Right kidney (tissue), 9 donors: Measurements from ENCODE around the gene HENMT1.
"Not testable (repeated sequence)": the region's sequence is repeated elsewhere in the genome, so short reads cannot be mapped to it uniquely, and the experiment has no call there.

Source experiments
- DNase-seq: peaks from one replicate; pipeline ENCODE4 v3.0.0-alpha.2; 2016
- long read RNA-seq, 8 donors: transcript quantifications; one replicate each; lab custom pipeline, GENCODE V29; 2026

Gene HENMT1
- long read RNA-seq, donor 1, partial matches to known transcripts: 0 of 3 reads
- long read RNA-seq, donor 1, other reads (novel, unspliced or antisense): 0 of 3 reads
- long read RNA-seq, donor 2, partial matches to known transcripts: 0 of 1 reads
- long read RNA-seq, donor 2, other reads (novel, unspliced or antisense): 0 of 1 reads
- long read RNA-seq, donor 3, partial matches to known transcripts: 0 of 3 reads
- long read RNA-seq, donor 3, other reads (novel, unspliced or antisense): 0 of 3 reads
- long read RNA-seq, donor 4, partial matches to known transcripts: 7 of 12 reads
- long read RNA-seq, donor 4, other reads (novel, unspliced or antisense): 0 of 12 reads
- long read RNA-seq, donor 5, partial matches to known transcripts: 0 of 2 reads
- long read RNA-seq, donor 5, other reads (novel, unspliced or antisense): 0 of 2 reads
- long read RNA-seq, donor 6, partial matches to known transcripts: 0 of 2 reads
- long read RNA-seq, donor 6, other reads (novel, unspliced or antisense): 0 of 2 reads
- long read RNA-seq, donor 7, partial matches to known transcripts: 0 of 5 reads
- long read RNA-seq, donor 7, other reads (novel, unspliced or antisense): 0 of 5 reads
- long read RNA-seq, donor 8, partial matches to known transcripts: 0 of 1 reads
- long read RNA-seq, donor 8, other reads (novel, unspliced or antisense): 0 of 1 reads

GRCh38 chr1:108661030-108661609 lies at the start of gene HENMT1:
Gene HENMT1, minus strand, starts transcription at chr1:108661093. Its CDS starts 1,209 bp downstream, at chr1:108659884.
- DNase-seq: peak; percentile 97

DNA sequence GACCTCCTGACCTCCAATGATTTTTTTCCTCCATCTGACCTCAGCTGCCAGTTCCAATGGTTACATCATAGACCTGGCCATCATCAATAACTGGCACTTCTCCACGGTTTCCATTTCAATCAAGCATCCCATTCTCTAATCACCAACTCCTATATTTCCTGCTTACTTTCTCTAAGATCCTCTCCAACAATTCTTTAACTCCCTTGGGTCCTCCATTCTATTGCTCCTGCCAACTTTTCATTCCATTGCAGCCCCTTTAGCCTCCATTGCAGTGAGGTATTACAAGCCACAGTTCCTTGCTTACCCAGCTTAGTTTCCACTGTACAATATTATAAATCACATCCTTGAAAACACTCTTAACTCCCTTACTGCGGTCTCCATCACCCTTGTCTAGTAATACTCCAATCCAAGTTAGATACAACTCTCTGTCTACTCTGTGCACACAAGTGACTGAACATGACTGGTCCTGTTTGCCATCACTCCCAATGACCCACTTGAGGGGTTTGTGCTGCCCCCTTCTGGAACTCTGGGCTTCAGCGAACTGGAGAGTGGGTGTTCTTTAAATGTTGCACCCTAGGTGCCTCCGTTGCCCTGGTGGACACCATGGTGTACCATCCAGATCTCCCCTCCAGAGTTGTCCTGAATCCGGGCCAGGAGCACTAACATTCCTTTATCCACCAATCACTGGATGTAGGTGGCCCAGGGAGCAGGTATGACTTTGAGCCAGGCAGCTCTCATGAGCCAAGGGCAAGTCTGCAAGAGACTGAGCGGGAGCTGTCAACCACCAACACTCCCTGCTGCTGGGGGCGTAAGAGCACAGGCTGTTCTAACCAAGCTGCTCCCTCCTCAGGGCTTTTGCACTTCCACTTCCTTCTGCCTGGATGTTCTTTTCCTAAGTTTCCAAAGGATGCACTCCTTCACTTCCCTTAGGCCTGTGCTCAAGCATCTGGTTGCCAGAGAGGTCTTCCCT lies 48.1 kb upstream of the HENMT1 start:
- no peak for DNase-seq

- no peak for DNase-seq
These were observed 45.8 kb upstream of the HENMT1 start for GRCh38 chr1:108706643-108707042.

- DNase-seq: no peak
These were observed 43.6 kb upstream of the HENMT1 start for GRCh38 chr1:108704496-108704895.

- no peak for DNase-seq
These were observed 43.0 kb upstream of the HENMT1 start for GRCh38 chr1:108703939-108704338.

GRCh38 chr1:108702109-108702508 lies 41.2 kb upstream of the HENMT1 start:
- not testable (repeated sequence) for DNase-seq

- no peak for DNase-seq
These were observed 40.4 kb upstream of the HENMT1 start for GRCh38 chr1:108701176-108701849.

DNA sequence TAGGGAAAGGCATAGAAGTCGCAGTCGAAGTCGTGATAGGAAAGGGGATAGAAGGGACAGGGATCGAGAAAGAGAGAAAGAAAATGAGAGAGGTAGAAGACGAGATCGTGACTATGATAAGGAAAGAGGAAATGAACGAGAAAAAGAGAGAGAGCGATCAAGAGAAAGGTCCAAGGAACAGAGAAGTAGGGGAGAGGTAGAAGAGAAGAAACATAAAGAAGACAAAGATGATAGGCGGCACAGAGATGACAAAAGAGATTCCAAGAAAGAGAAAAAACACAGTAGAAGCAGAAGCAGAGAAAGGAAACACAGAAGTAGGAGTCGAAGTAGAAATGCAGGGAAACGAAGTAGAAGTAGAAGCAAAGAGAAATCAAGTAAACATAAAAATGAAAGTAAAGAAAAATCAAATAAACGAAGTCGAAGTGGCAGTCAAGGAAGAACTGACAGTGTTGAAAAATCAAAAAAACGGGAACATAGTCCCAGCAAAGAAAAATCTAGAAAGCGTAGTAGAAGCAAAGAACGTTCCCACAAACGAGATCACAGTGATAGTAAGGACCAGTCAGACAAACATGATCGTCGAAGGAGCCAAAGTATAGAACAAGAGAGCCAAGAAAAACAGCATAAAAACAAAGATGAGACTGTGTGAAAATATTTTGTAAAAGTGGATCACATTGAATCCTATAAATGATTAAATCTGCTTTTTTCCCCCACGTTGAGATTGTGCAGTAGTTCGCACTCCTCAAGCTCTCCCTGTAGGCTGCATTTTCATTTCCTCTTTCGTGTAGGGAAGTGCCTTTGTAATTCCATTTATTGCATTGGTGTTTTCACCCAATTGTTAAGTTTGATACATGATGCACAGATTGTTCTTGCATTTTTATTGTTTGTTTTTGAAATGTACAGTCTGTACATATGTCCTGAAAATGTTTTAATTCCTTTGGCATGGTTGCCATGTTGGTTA lies 38.8 kb upstream of the HENMT1 start:
- no peak for DNase-seq

DNA sequence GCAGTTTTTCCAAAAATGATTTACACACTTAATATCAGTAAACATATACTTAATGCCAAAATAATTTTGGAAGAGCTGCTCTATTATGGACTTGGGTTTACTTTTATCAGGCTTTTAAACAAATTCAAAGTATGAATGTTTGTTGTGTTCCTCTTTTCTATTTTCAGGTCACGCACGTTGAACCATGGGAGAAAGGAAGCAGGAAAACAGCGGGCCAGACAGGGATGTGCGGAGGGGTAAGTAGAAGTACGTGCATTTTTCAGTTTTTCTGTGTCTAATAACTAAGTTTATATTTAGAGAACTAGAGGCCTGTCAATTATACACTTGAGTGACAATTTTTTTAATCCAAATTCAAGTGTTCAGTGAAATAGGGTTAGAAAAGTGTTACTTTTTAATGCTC lies 34.6 kb upstream of the HENMT1 start:
- DNase-seq: no peak

DNA sequence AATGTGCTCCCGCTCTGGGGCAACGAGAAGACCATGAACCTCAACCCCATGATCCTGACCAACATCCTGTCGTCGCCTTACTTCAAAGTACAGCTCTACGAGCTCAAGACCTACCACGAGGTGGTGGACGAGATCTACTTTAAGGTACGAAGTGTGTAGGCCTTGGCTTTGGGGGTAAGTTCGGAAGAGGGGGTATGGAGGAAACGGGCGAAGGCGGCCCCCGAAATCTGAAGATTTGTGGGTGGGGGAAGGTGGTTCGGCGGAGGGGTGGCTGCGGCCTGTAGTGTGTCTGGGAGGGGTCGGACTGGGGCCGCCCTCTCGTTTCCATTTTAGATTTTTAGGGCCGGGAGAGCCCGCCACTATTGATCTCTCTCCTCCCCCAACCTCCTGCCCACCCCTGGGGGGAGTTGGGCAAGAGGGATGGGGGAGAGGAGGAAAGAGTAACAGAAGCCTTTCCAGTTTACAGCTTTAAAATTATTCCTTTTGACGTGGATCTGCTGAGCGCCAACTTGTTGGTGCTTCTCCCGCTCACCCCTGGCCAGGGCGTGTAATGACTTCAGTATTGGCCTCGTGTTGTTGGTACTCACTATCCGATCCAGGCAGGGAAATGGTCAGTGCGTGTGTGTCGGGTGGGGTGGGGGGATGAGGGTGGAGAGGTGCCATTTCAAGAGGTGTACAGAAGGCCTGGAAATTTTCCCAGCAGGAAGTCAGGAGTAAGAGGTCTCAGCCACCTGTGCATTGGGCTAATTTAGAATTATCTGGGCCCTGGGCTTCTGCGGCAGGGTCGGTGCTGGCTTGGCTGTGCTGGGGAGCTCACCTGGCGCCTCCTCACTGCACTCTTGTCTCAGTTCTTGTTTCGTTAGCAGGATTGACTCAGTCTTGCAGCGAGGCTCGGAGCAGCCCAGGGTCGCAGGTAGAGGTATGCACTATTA lies 32.1 kb upstream of the HENMT1 start:
- peak; percentile 67 for DNase-seq

GRCh38 chr1:108691942-108692723 lies 31.2 kb upstream of the HENMT1 start, which contains the start of gene PRPF38B:
Gene PRPF38B, plus strand, starts transcription at chr1:108692310. Its CDS starts 282 bp downstream, at chr1:108692592.
- DNase-seq: peak; percentile 99

DNA sequence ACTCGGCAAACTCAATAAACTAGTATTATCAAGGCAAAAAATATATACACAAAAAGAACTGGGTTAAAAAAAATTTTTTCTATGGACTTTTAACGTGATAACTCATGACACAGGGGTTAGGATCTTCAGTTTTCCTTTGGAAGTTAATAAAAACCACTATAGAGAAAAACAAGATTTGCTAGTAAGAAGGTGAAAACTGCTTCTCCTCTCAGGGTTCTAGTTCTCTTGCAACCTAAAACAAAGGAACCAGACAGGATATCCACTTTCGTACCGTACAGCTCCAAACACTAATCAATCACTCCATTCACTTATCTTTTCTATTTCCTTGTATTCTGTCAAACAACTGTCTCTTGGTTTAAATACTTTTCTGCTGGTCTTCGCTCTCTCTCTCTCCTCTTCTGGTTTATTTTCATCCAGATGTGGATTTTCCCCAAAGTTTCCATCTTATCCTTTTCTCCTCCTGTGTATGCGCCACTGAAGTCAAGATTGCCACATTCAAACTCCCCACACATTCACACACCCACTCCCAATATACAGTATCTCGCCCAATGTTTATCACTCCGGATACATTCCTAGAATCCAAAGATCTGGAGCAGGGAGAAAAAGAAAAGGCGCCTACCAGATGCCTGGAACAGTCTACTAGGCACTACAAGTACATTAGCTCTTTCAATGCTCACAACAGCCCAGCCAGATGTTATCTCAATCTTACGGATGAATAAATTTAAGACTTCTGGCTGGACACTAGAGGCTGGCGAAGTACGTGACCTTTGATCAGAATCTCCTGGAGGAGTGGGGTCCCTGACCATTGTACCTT lies 30.4 kb upstream of the HENMT1 start:
- DNase-seq: no peak

DNA sequence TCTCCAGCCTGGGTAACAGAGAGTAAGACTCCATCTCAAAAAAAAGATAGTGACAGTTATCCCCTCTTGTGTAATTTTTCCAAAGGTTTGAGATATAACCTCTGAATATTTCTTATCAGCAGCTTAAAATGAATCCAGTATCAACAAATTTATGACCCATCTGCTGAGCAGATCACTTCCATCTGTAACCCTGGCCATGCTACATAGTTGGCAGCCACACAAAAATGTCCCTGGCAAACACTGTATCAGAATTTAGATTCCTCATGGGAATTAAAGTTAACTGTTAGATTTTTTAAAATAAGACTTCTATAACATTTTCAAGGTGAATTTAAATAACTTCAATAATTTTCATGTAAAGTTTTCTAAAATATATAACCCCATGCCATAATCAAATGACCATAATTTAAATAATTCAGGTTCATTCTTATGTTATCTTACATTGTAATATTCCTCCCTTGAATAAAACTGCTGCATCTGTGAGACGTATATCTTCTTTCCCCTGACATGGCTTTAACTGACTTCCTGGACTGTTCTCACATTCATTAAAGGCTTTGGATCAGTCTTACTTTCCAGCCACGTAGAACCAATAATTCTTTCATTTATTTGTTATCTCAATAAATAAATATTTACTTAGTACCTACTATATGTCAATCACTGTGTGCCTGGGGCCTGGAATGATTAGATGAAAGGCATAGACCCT lies 25.9 kb upstream of the HENMT1 start:
- DNase-seq: no peak

GRCh38 chr1:108685529-108685928 lies 24.6 kb upstream of the HENMT1 start:
- DNase-seq: no peak

DNA sequence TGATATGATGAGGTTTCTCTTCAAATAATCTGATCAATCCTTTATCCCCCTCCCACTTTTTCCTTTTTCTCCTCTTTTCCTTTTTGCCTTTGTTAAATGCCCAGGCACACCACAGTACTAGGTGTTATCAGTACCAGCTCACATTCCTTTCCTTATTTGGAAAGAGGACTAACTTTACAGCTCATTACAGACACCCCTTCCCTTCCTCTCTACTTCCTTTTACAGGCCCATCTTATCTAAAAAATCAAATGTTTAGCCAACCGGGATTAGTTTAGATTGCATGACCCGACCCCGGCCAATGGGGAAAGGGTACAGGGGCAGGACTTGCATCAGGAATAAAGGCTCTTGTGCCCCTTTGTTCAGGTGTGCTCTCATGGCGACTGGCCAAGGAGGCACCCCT lies 20.8 kb upstream of the HENMT1 start:
- not testable (repeated sequence) for DNase-seq

GRCh38 chr1:108679586-108680213 lies 18.8 kb upstream of the HENMT1 start:
- no peak for DNase-seq
